GM12873 (cell line): Measurements from ENCODE around the gene ARHGAP28.

Experiments used
- CTCF ChIP-seq: IDR thresholded peaks from 2 replicates; pipeline ENCODE4 v1.5.1; 2012; ENCODE audit warnings: low read depth, mild to moderate bottlenecking, moderate library complexity, low read length, control low read depth; ENCODE audit not compliant: insufficient read depth; ENCODE audit errors: missing control alignments

The ARHGAP28 gene

DNA sequence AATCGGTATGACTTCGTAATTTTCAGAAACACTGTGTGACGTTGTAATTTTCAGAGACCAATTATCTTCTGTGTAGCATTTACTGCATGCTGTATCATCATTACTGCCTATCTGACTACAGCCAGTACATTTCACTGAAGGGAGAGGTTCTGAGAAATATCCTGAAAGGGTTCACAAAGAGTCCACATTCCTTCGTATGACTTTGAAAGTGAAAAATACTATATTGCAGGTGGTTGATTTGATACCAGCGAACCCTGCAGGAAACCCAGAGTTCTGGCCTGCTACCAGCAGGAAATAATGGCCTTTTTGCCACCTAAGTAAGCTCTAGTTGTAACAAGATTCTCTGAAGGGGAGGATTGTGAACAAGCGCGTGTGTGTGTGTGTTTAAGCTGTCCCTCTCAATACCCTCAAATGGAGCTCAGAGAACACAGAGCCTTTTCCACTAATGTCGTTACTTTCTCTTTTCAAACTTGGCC is 155.5 kb downstream of the ARHGAP28 start:
- TF ChIP-seq CTCF, result no peak

GRCh38 chr18:6885992-6886796 is 156.7 kb downstream of the ARHGAP28 start:
- peak; percentile 63 for TF ChIP-seq CTCF

DNA sequence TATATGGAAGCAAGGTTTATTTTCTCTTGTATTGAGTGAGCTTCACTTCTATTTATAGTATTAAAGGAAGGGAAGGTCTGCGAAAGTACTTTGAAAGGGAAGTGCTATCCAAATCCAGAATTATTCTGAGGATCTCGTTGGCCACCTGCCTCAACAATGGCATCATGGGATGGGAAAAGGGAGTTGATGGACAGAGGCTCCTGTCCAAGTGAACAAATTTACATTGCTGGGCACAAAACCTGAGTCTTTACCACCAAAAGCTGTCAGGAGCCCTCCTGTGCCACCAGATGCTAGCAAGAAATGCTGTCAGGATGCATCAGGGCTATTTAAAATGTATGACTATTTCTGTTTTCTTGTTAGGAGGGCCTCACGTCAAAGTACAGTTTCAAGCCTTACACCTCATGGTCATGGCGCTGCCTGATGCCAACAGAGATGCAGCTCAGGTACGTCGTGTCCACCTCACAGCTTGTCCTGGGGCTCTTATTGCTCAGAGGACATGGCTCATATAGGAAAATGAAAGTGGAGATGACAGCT is 157.3 kb downstream of the ARHGAP28 start:
- no peak for TF ChIP-seq CTCF

DNA sequence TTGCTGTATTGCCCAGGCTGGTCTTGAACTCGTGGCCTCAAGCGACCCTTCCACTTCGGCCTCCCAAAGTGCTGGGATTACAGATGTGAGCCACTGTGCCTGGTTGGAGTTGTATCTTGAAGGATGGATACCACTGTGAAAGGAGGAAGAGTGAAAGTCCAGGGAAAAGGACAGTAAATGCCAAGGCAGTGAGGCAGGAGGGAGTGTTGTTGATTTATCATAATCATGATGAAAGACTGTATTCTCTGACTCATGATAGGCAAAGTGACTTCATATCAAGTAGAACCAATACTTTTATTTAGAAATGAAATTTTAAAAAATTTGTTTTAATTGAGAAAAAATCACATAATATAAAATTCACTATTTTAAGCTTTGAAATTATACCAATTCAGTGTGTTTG is 162.3 kb downstream of the ARHGAP28 start:
- no peak for TF ChIP-seq CTCF

GRCh38 chr18:6901286-6901926 is 171.9 kb downstream of the ARHGAP28 start:
- no peak for TF ChIP-seq CTCF

GRCh38 chr18:6917072-6917471 is 187.6 kb downstream of the ARHGAP28 start:
- no peak for TF ChIP-seq CTCF
